ENCODE measurements around the gene TMUB1.

TMUB1 gene

DNA sequence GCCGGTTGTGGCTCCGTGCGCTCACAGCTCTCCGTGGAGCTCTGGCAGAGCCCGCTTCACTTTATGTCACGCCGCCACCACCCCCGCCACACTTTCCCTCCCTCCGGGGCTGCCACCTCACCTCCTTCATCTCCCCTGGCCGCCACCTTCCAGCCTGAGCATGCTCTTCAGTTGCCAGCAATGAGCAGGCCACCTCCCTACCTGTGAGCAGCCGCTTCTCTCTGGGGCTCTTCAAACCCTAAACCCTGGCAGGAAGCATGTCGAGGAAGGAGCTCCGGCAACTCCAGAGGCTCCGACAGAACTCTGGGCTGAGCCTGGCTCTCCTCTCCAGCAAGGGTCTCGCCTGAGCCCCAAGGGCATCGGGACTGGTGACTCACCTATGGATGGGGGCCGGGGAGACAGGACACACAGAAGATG, 47.5 kb upstream of the TMUB1 start:
- Histone ChIP-seq H3K27ac (ENCODE audit: low read length) (no peak overlapping the region), H2AFZ (ENCODE audit: low read depth, low read length) (no peak overlapping the region), H4K20me1 (ENCODE audit: insufficient read depth, low read length) (peaks cover 4% of the 10 kb centered on the region; the same call in 1 of the 2 replicates), H3K4me1 (ENCODE audit: low read length) (no peaks in the 10 kb centered on the region), H3K4me2 (ENCODE audit: low read length) (no peak overlapping the region), H3K4me3 (ENCODE audit: low read length) (no peak overlapping the region), H3K9ac (ENCODE audit: low read length) (no peak overlapping the region), H3K36me3 (replicated peaks; ENCODE audit: low read depth, low read length) (no peaks in the 10 kb centered on the region), H3K9me3 (ENCODE audit: insufficient read depth, low read length) (no peaks in the 10 kb centered on the region), H3K79me2 (ENCODE audit: low read length) (no peaks in the 10 kb centered on the region), H3K27me3 (ENCODE audit: low read depth, low read length) (no peaks in the 10 kb centered on the region)
- TF ChIP-seq, protein P1, sequence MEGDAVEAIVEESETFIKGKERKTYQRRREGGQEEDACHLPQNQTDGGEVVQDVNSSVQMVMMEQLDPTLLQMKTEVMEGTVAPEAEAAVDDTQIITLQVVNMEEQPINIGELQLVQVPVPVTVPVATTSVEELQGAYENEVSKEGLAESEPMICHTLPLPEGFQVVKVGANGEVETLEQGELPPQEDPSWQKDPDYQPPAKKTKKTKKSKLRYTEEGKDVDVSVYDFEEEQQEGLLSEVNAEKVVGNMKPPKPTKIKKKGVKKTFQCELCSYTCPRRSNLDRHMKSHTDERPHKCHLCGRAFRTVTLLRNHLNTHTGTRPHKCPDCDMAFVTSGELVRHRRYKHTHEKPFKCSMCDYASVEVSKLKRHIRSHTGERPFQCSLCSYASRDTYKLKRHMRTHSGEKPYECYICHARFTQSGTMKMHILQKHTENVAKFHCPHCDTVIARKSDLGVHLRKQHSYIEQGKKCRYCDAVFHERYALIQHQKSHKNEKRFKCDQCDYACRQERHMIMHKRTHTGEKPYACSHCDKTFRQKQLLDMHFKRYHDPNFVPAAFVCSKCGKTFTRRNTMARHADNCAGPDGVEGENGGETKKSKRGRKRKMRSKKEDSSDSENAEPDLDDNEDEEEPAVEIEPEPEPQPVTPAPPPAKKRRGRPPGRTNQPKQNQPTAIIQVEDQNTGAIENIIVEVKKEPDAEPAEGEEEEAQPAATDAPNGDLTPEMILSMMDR (IDR thresholded peaks at IDR 0.05; ENCODE audit: low read depth, low read length) = no peak
- TF ChIP-seq EZH2phosphoT487 (IDR thresholded peaks at IDR 0.05; ENCODE audit: low read depth) = no peak

- H3K4me1 ChIP-seq (ENCODE audit: low read length) = no peaks in the 10 kb centered on the region
- peaks cover 4% of the 10 kb centered on the region; the same call in 1 of the 2 replicates for H4K20me1 ChIP-seq (ENCODE audit: insufficient read depth, low read length)
- no peak for TF ChIP-seq EZH2phosphoT487 (IDR thresholded peaks at IDR 0.05; ENCODE audit: low read depth)
- no peak overlapping the region for H2AFZ ChIP-seq (ENCODE audit: low read depth, low read length)
- no peaks in the 10 kb centered on the region for H3K36me3 ChIP-seq (replicated peaks; ENCODE audit: low read depth, low read length)
- H3K27me3 ChIP-seq (ENCODE audit: low read depth, low read length) = no peaks in the 10 kb centered on the region
- no peaks in the 10 kb centered on the region for H3K79me2 ChIP-seq (ENCODE audit: low read length)
- no peak overlapping the region for H3K9ac ChIP-seq (ENCODE audit: low read length)
- no peak overlapping the region for H3K4me2 ChIP-seq (ENCODE audit: low read length)
- H3K4me3 ChIP-seq (ENCODE audit: low read length) = no peak overlapping the region
- no peak overlapping the region for H3K27ac ChIP-seq (ENCODE audit: low read length)
- H3K9me3 ChIP-seq (ENCODE audit: insufficient read depth, low read length) = no peaks in the 10 kb centered on the region
Measured at GRCh38 chr7:151129960-151130591, 46.8 kb upstream of the TMUB1 start.

- Histone ChIP-seq H3K4me2 (ENCODE audit: low read length) (no peak overlapping the region), H3K9ac (ENCODE audit: low read length) (no peak overlapping the region), H3K27ac (ENCODE audit: low read length) (no peak overlapping the region), H3K9me3 (ENCODE audit: insufficient read depth, low read length) (no peaks in the 10 kb centered on the region), H2AFZ (ENCODE audit: low read depth, low read length) (no peak overlapping the region), H3K4me3 (ENCODE audit: low read length) (no peak overlapping the region), H3K36me3 (replicated peaks; ENCODE audit: low read depth, low read length) (no peaks in the 10 kb centered on the region), H3K4me1 (ENCODE audit: low read length) (no peaks in the 10 kb centered on the region), H3K27me3 (ENCODE audit: low read depth, low read length) (no peaks in the 10 kb centered on the region), H4K20me1 (ENCODE audit: insufficient read depth, low read length) (peaks cover 9% of the 10 kb centered on the region), H3K79me2 (ENCODE audit: low read length) (no peaks in the 10 kb centered on the region)
- TF ChIP-seq, protein P1 (IDR thresholded peaks at IDR 0.05; ENCODE audit: low read depth, low read length) = no peak
Measured at GRCh38 chr7:151129117-151129959, 46.0 kb upstream of the TMUB1 start.

DNA sequence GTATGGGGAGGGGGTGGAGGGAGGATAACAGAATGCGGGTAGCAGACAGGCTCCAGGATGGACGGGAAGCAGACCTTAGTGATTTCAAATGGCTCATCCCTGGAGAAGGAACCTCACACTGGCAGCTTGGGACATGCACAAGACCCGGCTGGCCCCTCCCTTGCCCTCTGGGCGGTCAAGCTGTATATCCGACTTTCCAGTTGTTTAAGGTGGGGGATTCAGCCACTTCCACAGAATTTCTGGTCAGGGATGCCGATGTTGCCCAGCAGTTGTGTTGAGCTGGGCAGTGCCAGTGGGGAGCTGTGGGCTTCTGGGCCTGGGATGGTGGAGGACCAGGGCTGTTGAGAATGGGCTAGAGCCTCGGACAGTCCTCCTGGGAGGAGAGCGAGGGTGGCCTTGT, 45.4 kb upstream of the TMUB1 start:
- Histone ChIP-seq H3K79me2 (ENCODE audit: low read length) (no peaks in the 10 kb centered on the region), H4K20me1 (ENCODE audit: insufficient read depth, low read length) (peaks cover 11% of the 10 kb centered on the region), H3K4me3 (ENCODE audit: low read length) (no peak overlapping the region), H3K9ac (ENCODE audit: low read length) (no peak overlapping the region), H3K4me2 (ENCODE audit: low read length) (no peak overlapping the region), H3K27ac (ENCODE audit: low read length) (no peak overlapping the region), H3K9me3 (ENCODE audit: insufficient read depth, low read length) (no peaks in the 10 kb centered on the region), H2AFZ (ENCODE audit: low read depth, low read length) (no peak overlapping the region), H3K27me3 (ENCODE audit: low read depth, low read length) (no peaks in the 10 kb centered on the region), H3K36me3 (replicated peaks; ENCODE audit: low read depth, low read length) (no peaks in the 10 kb centered on the region), H3K4me1 (ENCODE audit: low read length) (no peaks in the 10 kb centered on the region)
- TF ChIP-seq EZH2phosphoT487 (IDR thresholded peaks at IDR 0.05; ENCODE audit: low read depth) = no peak
- TF ChIP-seq, protein P1 (IDR thresholded peaks at IDR 0.05; ENCODE audit: low read depth, low read length) = no peak

All from OCI-LY3 (cell line).